DOHH2 (cell line): ENCODE results near the gene RHO.

Experiments
- H3F3A ChIP-seq: fragments of 200-600 bp; sonication (generic), shearing (Covaris generic); 2 replicates; pipeline ENCODE4 v1.6.0; 2016; ENCODE audit warnings: antibody characterized with exemption, mild to moderate bottlenecking; ENCODE audit not compliant: control insufficient read depth, insufficient read depth
- H3K27ac ChIP-seq: fragments of 200-600 bp; sonication (generic); 2 replicates; pipeline ENCODE4 v1.5.1; 2014; ENCODE audit warnings: low read depth, mild to moderate bottlenecking, low read length, moderate library complexity
- H3K27me3 ChIP-seq: fragments of 200-600 bp; sonication (generic); 2 replicates; pipeline ENCODE4 v1.6.1; 2014; ENCODE audit warnings: mild to moderate bottlenecking, low read length, mixed read lengths; ENCODE audit not compliant: control insufficient read depth
- H3K36me3 ChIP-seq: fragments of 200-600 bp; sonication (generic); 2 replicates; pipeline ENCODE4 v1.6.1; 2014; ENCODE audit warnings: mild to moderate bottlenecking, low read length, moderate library complexity, mixed read lengths; ENCODE audit not compliant: control insufficient read depth
- H3K4me1 ChIP-seq: fragments of 200-600 bp; sonication (generic); 2 replicates; pipeline ENCODE4 v1.6.1; 2014; ENCODE audit warnings: mild to moderate bottlenecking, low read length, mixed read lengths; ENCODE audit not compliant: control insufficient read depth
- H3K4me2 ChIP-seq: fragments of 200-600 bp; sonication (generic); 2 replicates; pipeline ENCODE4 v1.6.0; 2014; ENCODE audit warnings: mild to moderate bottlenecking, low read length, moderate library complexity
- H3K4me3 ChIP-seq: fragments of 200-600 bp; sonication (generic); 2 replicates; pipeline ENCODE4 v1.5.1; 2014; ENCODE audit warnings: mild to moderate bottlenecking, low read length, mixed read lengths
- H3K79me2 ChIP-seq: fragments of 200-600 bp; sonication (generic); 2 replicates; pipeline ENCODE4 v1.6.1; 2014; ENCODE audit warnings: mild to moderate bottlenecking, low read length, mixed read lengths; ENCODE audit not compliant: control insufficient read depth
- H3K9me2 ChIP-seq: fragments of 200-600 bp; sonication (generic); replicated peaks from 2 replicates; pipeline ENCODE4 v1.6.1; 2014; ENCODE audit warnings: mild to moderate bottlenecking, low read length, mixed read lengths; ENCODE audit not compliant: control insufficient read depth
- H3K9me3 ChIP-seq: fragments of 200-600 bp; sonication (generic); 2 replicates; pipeline ENCODE4 v1.6.1; 2014; ENCODE audit warnings: antibody characterized with exemption, low read length, mixed read lengths; ENCODE audit not compliant: control insufficient read depth, insufficient read depth
- H4K20me1 ChIP-seq: fragments of 200-600 bp; sonication (generic); 2 replicates; pipeline ENCODE4 v1.6.0; 2014; ENCODE audit warnings: low read depth, mild to moderate bottlenecking, antibody characterized with exemption, low read length, moderate library complexity; ENCODE audit not compliant: control insufficient read depth, insufficient read depth
- EZH2phosphoT487 ChIP-seq: fragments of 200-600 bp; sonication (generic); IDR thresholded peaks from 2 replicates; pipeline ENCODE4 v1.6.1; 2017; ENCODE audit warnings: borderline replicate concordance, mild to moderate bottlenecking, antibody characterized with exemption, low read length, moderate library complexity, mixed read lengths
- TF ChIP-seq, protein P1 (sequence below): fragments of 200-600 bp; sonication (generic); IDR thresholded peaks from one replicate; pipeline ENCODE4 v1.5.1; 2014; ENCODE audit warnings: antibody characterized with exemption, mild to moderate bottlenecking, low read depth, low read length; ENCODE audit not compliant: poor library complexity, severe bottlenecking

Gene RHO

DNA sequence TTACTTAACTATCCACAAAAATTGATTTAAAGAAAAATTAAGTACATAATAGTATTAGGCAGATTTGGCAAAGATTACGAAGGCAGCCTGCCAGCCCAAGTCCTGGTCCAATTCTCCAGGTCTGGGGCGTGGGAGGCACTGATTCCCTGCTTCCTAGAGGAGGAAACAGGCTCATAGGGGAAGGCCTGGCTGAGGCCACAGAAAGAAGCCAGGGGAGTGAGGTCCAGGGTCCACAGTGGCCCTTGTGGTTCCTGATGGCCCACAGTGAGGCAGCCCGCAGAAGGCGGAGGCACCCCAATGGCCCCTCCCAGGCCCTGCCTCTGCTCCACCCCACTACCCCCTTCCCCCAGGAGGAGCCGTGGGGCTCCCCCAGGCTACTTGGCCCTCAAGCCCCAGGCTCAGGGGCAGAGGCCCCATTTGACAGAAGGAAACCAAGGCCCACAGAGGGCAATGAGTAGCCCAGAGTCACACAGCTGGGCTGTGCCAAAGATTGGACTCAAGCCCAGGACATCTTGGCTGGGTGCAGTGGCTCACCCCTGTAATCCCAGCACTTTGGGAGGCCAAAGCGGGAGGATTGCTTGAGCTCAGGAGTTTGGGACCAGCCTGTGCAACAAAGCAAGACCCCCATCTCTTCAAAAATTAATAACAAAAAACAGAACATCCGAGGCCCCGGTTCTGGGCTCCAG, 35.6 kb downstream of the RHO start:
- Histone ChIP-seq H3K4me3 (no peak overlapping the region), H3K9me3 (no peaks in the 10 kb centered on the region), H3K9me2 (no peaks in the 10 kb centered on the region), H3K27me3 (no peaks in the 10 kb centered on the region), H3K4me1 (peaks cover 10% of the 10 kb centered on the region), H3K4me2 (no peak overlapping the region), H3F3A (no peaks in the 10 kb centered on the region), H3K36me3 (no peaks in the 10 kb centered on the region), H3K27ac (no peak overlapping the region), H3K79me2 (no peaks in the 10 kb centered on the region), H4K20me1 (no peaks in the 10 kb centered on the region)
- TF ChIP-seq EZH2phosphoT487 = no peak
- TF ChIP-seq, protein P1, sequence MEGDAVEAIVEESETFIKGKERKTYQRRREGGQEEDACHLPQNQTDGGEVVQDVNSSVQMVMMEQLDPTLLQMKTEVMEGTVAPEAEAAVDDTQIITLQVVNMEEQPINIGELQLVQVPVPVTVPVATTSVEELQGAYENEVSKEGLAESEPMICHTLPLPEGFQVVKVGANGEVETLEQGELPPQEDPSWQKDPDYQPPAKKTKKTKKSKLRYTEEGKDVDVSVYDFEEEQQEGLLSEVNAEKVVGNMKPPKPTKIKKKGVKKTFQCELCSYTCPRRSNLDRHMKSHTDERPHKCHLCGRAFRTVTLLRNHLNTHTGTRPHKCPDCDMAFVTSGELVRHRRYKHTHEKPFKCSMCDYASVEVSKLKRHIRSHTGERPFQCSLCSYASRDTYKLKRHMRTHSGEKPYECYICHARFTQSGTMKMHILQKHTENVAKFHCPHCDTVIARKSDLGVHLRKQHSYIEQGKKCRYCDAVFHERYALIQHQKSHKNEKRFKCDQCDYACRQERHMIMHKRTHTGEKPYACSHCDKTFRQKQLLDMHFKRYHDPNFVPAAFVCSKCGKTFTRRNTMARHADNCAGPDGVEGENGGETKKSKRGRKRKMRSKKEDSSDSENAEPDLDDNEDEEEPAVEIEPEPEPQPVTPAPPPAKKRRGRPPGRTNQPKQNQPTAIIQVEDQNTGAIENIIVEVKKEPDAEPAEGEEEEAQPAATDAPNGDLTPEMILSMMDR = no peak

DNA sequence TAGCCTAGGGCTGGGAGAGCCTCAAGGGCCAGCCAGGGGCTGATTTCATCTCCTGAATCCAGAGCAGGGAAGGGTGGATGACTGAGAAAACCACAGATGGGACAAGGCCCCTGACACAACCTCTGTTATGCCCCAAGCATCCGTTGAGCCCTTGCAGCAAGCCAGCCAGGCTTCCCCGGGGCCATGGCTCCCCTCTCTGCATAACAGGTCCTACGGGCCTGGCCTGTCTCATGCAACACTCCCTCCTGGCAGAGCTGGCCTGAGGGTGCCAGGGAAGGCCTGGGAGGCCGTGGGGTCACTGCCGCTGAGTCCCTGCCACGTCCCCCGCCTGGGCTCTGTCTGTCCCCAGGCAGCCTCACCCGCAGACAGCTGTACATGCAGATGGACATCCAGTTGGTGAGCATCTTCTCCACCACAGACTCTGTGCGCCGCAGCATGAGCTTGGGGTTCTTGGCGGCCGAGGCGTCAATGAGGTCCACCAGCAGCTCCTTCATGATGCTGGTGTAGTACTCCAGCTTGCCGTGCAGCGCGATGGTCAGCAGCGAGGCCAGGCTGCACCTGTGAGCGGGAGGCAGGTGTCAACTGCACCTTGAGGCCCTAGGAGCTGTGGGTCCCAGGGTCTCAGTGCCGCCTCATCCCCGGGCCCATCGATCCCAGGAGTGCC, 36.7 kb downstream of the RHO start:
- peaks cover 5% of the 10 kb centered on the region; the same call in 1 of the 2 replicates for H3K4me1 ChIP-seq
- H3K9me3 ChIP-seq = no peaks in the 10 kb centered on the region
- H4K20me1 ChIP-seq = no peaks in the 10 kb centered on the region
- H3K4me3 ChIP-seq = no peak overlapping the region
- no peaks in the 10 kb centered on the region for H3K9me2 ChIP-seq
- H3K27ac ChIP-seq = no peak overlapping the region
- H3F3A ChIP-seq = no peaks in the 10 kb centered on the region
- H3K36me3 ChIP-seq = no peaks in the 10 kb centered on the region
- TF ChIP-seq, protein P1 = no peak
- no peak for TF ChIP-seq EZH2phosphoT487
- no peaks in the 10 kb centered on the region for H3K79me2 ChIP-seq
- no peaks in the 10 kb centered on the region for H3K27me3 ChIP-seq
- H3K4me2 ChIP-seq = no peak overlapping the region

DNA sequence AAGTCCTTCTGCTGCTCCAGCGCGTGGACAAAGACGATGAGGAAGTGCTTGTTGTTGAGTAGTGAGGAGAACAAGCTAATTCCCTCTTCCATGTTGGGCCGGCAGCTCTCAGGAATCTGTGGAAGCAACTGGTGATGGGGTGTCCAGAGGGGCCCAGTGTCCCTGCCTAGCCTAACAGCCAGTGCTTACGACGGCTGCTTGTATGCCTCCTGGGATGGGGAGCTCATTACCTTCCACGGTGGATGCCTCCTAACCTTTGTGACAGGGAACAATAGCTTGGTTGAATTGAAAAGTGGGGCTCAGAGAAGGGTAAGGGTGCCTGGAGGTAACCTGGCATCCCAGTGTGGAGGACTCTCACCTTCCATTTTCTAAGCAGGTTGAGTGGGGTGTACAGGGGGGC, 37.5 kb downstream of the RHO start:
- no peak for TF ChIP-seq EZH2phosphoT487
- TF ChIP-seq, protein P1 = no peak

More for the DNA sequence above, 37.5 kb downstream of the RHO start:
- H3K9me2 ChIP-seq = no peaks in the 10 kb centered on the region
- no peaks in the 10 kb centered on the region for H3F3A ChIP-seq
- no peaks in the 10 kb centered on the region for H3K27me3 ChIP-seq
- H3K27ac ChIP-seq = no peak overlapping the region
- H3K4me3 ChIP-seq = no peak overlapping the region
- no peaks in the 10 kb centered on the region for H3K9me3 ChIP-seq
- H4K20me1 ChIP-seq = no peaks in the 10 kb centered on the region
- H3K4me2 ChIP-seq = no peak overlapping the region
- no peaks in the 10 kb centered on the region for H3K79me2 ChIP-seq
- no peaks in the 10 kb centered on the region for H3K4me1 ChIP-seq
- no peaks in the 10 kb centered on the region for H3K36me3 ChIP-seq
